Measurements from ENCODE around the gene TEPSIN. TPM values are rescaled to one million over a fixed set of nuclear protein-coding genes. Genes with fewer than 3 reads are reported as not detected.

TEPSIN gene
- total and polyA plus RNA-seq, 2 of the 8 experiments (the other 6 are each of a cell fraction or from before 2014, with no cell fraction given), result 22.9 to 28.0 TPM

GRCh38 chr17:81182596-81182995, 56.3 kb downstream of the TEPSIN start:
- no peak for FAIRE-seq
- CTCF ChIA-PET (ENCODE audit: partially characterized antibody), result interaction anchor here (1.1 kb wide), 1 partner anchor 40 kb away, joined by 5 read pairs; no protein-coding TSS in a partner anchor
- H2BK15ac ChIP-seq (ENCODE audit: low read length), result no peak overlapping the region
- no peak for TF ChIP-seq SP2 (IDR thresholded peaks at IDR 0.05; ENCODE audit: low read length)
- TF ChIP-seq BRCA1 (IDR thresholded peaks at IDR 0.05; ENCODE audit: low read depth, low read length), result no peak

More at GRCh38 chr17:81182596-81182995, 56.3 kb downstream of the TEPSIN start:
- Histone ChIP-seq H3K23ac (ENCODE audit: insufficient read length) (no peak overlapping the region), H2BK120ac (replicated peaks; ENCODE audit: low read depth, low read length) (no peak overlapping the region), H3K36me3 (ENCODE audit: control insufficient read depth in 2 of 4, insufficient read depth in 4 of 4, low read length in 3 of 4) (no peaks in the 10 kb centered on the region), H3K79me1 (ENCODE audit: low read depth, low read length) (no peaks in the 10 kb centered on the region), H3K4me2 (ENCODE audit: insufficient read depth in 1 of 2, low read depth in 2 of 2, low read length in 2 of 2) (no peak overlapping the region), H3K23me2 (ENCODE audit: low read depth, low read length) (no peaks in the 10 kb centered on the region), H3K56ac (replicated peaks; ENCODE audit: insufficient read length, low read depth, low read length) (no peak overlapping the region), H3K9ac (replicated peaks in 1 of 4; ENCODE audit: extremely low read depth in 1 of 4, low read depth in 3 of 4, low read length in 3 of 4) (no peak overlapping the region), H2BK12ac (ENCODE audit: low read depth, low read length) (no peak overlapping the region), H2BK5ac (ENCODE audit: low read depth, low read length) (no peak overlapping the region), H3K4me3 (ENCODE audit: extremely low read depth in 1 of 4, insufficient read depth in 2 of 4, low read depth in 3 of 4, low read length in 4 of 4) (no peak overlapping the region), H4K91ac (replicated peaks; ENCODE audit: insufficient read length, low read length) (no peak overlapping the region), H4K5ac (ENCODE audit: insufficient read length, low read depth, low read length) (no peak overlapping the region), H4K20me1 (replicated peaks in 1 of 2; ENCODE audit: control insufficient read depth in 1 of 2, insufficient read depth in 2 of 2, low read length in 2 of 2) (peaks cover 0 to 3% of the 10 kb centered on the region in 2 experiments), H3K9me3 (ENCODE audit: insufficient read depth in 2 of 2, low read depth in 1 of 2, low read length in 1 of 2) (no peaks in the 10 kb centered on the region; a peak in 1 of 4 replicates), H3K4ac (replicated peaks; ENCODE audit: insufficient read length, low read depth, low read length) (no peak overlapping the region), H2AK5ac (ENCODE audit: low read depth, low read length) (no peak overlapping the region), H2AFZ (ENCODE audit: low read length) (no peak overlapping the region), H3K4me1 (replicated peaks in 1 of 4; ENCODE audit: control insufficient read depth in 3 of 4, insufficient read depth in 4 of 4, low read length in 3 of 4) (peaks cover 0 to 5% (median under 1%) of the 10 kb centered on the region in 4 experiments; a peak in 2 of 7 replicates), H3K27me3 (replicated peaks in 1 of 4; ENCODE audit: control insufficient read depth in 3 of 4, extremely low read depth in 1 of 4, insufficient read depth in 3 of 4, low read length in 3 of 4) (no peaks in the 10 kb centered on the region), H2BK20ac (ENCODE audit: low read length) (no peak overlapping the region), H3K18ac (ENCODE audit: extremely low read depth, low read length) (no peak overlapping the region), H3K79me2 (ENCODE audit: control insufficient read depth in 1 of 2, insufficient read depth in 2 of 2, low read length in 2 of 2) (no peaks in the 10 kb centered on the region), H3K14ac (ENCODE audit: insufficient read length) (no peak overlapping the region), H3K27ac (ENCODE audit: low read depth, low read length) (no peak overlapping the region), H4K8ac (ENCODE audit: extremely low read depth, insufficient read depth, low read length) (no peak overlapping the region; the same call in 1 of the 2 replicates)
- POLR2A ChIA-PET (ENCODE audit: partially characterized antibody), result no interaction called here
- WGBS, 2 experiments (ENCODE audit: extremely low coverage in 1 of 2, insufficient coverage in 1 of 2, insufficient read length in 1 of 2, insufficient replicate concordance in 2 of 2, low coverage in 1 of 2, low lambda C conversion rate in 2 of 2, missing lambda C conversion rate in 1 of 2), result 83% methylated on average over 4 of the region's 5 CpGs; no CpG with 5 or more reads in 1 of the 2 experiments
- no peak for DNase-seq (ENCODE audit: low read depth in 1 of 2, low spot score in 2 of 2)

All from H1 (cell line).